Naive thymus-derived CD8-positive, alpha-beta T cell (primary cell): ENCODE results near the gene PCNT. TPM values are rescaled to one million over a fixed set of nuclear protein-coding genes. Genes with fewer than 3 reads are reported as not detected.

Experiments
- ATAC-seq, 2 donors: fragments of 150-1000 bp; cut with Tn5 transposase in 1 of 2; sonication (Bioruptor Pico), chemical (Tn5 transposase) in 1 of 2; 1 replicate in 1 of 2; 2 replicates in 1 of 2; pipeline ENCODE4 v1.10.0; 2021; ENCODE audit warnings: mild to moderate bottlenecking in 2 of 2, moderate library complexity in 2 of 2
- POLR2A ChIA-PET: fragments of 350-600 bp; sonication (Branson Sonifier 250); formaldehyde crosslinking; loops from one replicate; lab custom pipeline; 2021; ENCODE audit warnings: antibody characterized with exemption; lab: Charles Lee
- DNase-seq, 10 donors: peaks; one replicate each; pipeline versions ENCODE4 v3.0.0 to v3.0.0-alpha.2; 2020 to 2022
- H3K27ac Mint-ChIP-seq, 10 donors: one replicate each; pipeline ENCODE4 v1.8.0; 2020 to 2022; ENCODE audit warnings: mild to moderate bottlenecking in 10 of 10, mixed read lengths in 10 of 10, moderate library complexity in 4 of 10, inconsistent platforms in 1 of 10
- H3K27me3 Mint-ChIP-seq, 5 donors: one replicate each; pipeline ENCODE4 v1.8.0; 2021 to 2022; ENCODE audit warnings: mixed read lengths in 5 of 5
- H3K36me3 Mint-ChIP-seq, 3 donors: one replicate each; pipeline ENCODE4 v1.8.0; 2020 to 2022; ENCODE audit warnings: mixed read lengths in 3 of 3, mild to moderate bottlenecking in 2 of 3, inconsistent platforms in 1 of 3
- H3K4me1 Mint-ChIP-seq, 4 donors: one replicate each; pipeline ENCODE4 v1.8.0; 2021 to 2022; ENCODE audit warnings: mixed read lengths in 4 of 4
- H3K4me3 Mint-ChIP-seq, 10 donors: one replicate each; pipeline ENCODE4 v1.8.0; 2020 to 2022; ENCODE audit warnings: mild to moderate bottlenecking in 10 of 10, mixed read lengths in 10 of 10, moderate library complexity in 6 of 10, inconsistent platforms in 1 of 10
- H3K9me3 Mint-ChIP-seq, 9 donors: one replicate each; pipeline ENCODE4 v1.8.0; 2020 to 2022; ENCODE audit warnings: mixed read lengths in 9 of 9, mild to moderate bottlenecking in 3 of 9, inconsistent platforms in 1 of 9, moderate library complexity in 1 of 9
- polyA plus RNA-seq, 3 donors: library from polyadenylated mRNA; unstranded; fragments of 300-500 nt; fragmentation: Illumina TruSeq; gene quantifications; one replicate each; pipeline ENCODE4 v1.2.3, GENCODE V29; 2021
- total RNA-seq, 8 experiments: library from RNA in 2 of 8; stranded (reverse) in 2 of 8; gene quantifications; one replicate each; pipeline ENCODE4 v1.2.3 and lab custom pipeline; 2021 to 2026

PCNT gene
- total and polyA plus RNA-seq, 5 experiments from 2014 or later: 17.2 to 86.2 (median 37.4) TPM

GRCh38 chr21:46422636-46423241 is 98.8 kb downstream of the PCNT start:
- no peaks in the 10 kb centered on the region for H3K27me3 Mint-ChIP-seq

GRCh38 chr21:46423546-46424038 is 99.6 kb downstream of the PCNT start:
- no peaks in the 10 kb centered on the region for H3K27me3 Mint-ChIP-seq
- H3K9me3 Mint-ChIP-seq: no peaks in the 10 kb centered on the region
- peaks cover 13 to 46% (median 42%) of the 10 kb centered on the region in 4 donors for H3K4me1 Mint-ChIP-seq
- H3K4me3 Mint-ChIP-seq: peak overlapping the region; percentile 72 to 92 (median 88)
- POLR2A ChIA-PET: interaction anchor here (0.6 to 6.0 kb wide), 19 partner anchors 9 to 216 kb away, joined by 3 to 65 read pairs (median 4); partner anchors contain the start of genes DIP2A, MCM3AP and PRMT2
- peaks cover 0 to 25% (median 6%) of the 10 kb centered on the region in 3 donors for H3K36me3 Mint-ChIP-seq
- ATAC-seq: no peak
- H3K27ac Mint-ChIP-seq: peak overlapping the region; percentile 94 to 100 (median 99)
- no peak for DNase-seq

More at GRCh38 chr21:46422636-46423241, 98.8 kb downstream of the PCNT start:
- Mint-ChIP-seq H3K4me3 (peak overlapping the region in 8 of 10 donors; percentile 16 to 81 (median 48)), H3K4me1 (peaks cover 13 to 46% (median 42%) of the 10 kb centered on the region in 4 donors), H3K27ac (peak overlapping the region; percentile 74 to 95 (median 90)), H3K36me3 (peaks cover 0 to 31% (median 11%) of the 10 kb centered on the region in 3 donors), H3K9me3 (no peaks in the 10 kb centered on the region)
- ATAC-seq (no peak), DNase-seq (no peak)
- POLR2A ChIA-PET: interaction anchor here (0.8 to 6.0 kb wide), 6 partner anchors 9 to 217 kb away, joined by 3 to 65 read pairs (median 4); no protein-coding TSS in a partner anchor

GRCh38 chr21:46424039-46424591 is 100.2 kb downstream of the PCNT start:
- DNase-seq (peak in 8 of 10 donors; percentile 25 to 74 (median 50)), ATAC-seq (peak; percentile 27 to 54)
- Mint-ChIP-seq H3K36me3 (peaks cover 0 to 20% (median 6%) of the 10 kb centered on the region in 3 donors), H3K4me1 (peaks cover 13 to 46% (median 43%) of the 10 kb centered on the region in 4 donors), H3K27me3 (no peaks in the 10 kb centered on the region), H3K27ac (peak overlapping the region; percentile 94 to 100 (median 99)), H3K4me3 (peak overlapping the region; percentile 72 to 92 (median 88)), H3K9me3 (no peaks in the 10 kb centered on the region)
- POLR2A ChIA-PET: interaction anchor here (0.6 to 6.0 kb wide), 20 partner anchors 8 to 216 kb away, joined by 3 to 65 read pairs (median 4); partner anchors contain the start of genes DIP2A, MCM3AP and PRMT2

- H3K4me3 Mint-ChIP-seq: peak overlapping the region; percentile 72 to 92 (median 88)
- no peaks in the 10 kb centered on the region for H3K27me3 Mint-ChIP-seq
- H3K4me1 Mint-ChIP-seq: peaks cover 13 to 48% (median 43%) of the 10 kb centered on the region in 4 donors
- H3K9me3 Mint-ChIP-seq: no peaks in the 10 kb centered on the region
- DNase-seq (peak; percentile 35 to 82 (median 59)), ATAC-seq (peak; percentile 42 to 44)
- POLR2A ChIA-PET: interaction anchor here (0.6 to 6.0 kb wide), 18 partner anchors 8 to 215 kb away, joined by 3 to 65 read pairs (median 5); partner anchors contain the start of genes C21orf58, DIP2A, MCM3AP and PCNT
- peaks cover 0 to 15% (median 6%) of the 10 kb centered on the region in 3 donors for H3K36me3 Mint-ChIP-seq
- H3K27ac Mint-ChIP-seq: peak overlapping the region; percentile 94 to 100 (median 99)
Observed at GRCh38 chr21:46424621-46425020, 100.7 kb downstream of the PCNT start.

GRCh38 chr21:46425041-46425440 is 101.1 kb downstream of the PCNT start:
- H3K4me3 Mint-ChIP-seq: peak overlapping the region; percentile 72 to 92 (median 88)
- H3K27me3 Mint-ChIP-seq: no peaks in the 10 kb centered on the region
- peak in 1 of 10 donors; percentile 15 for DNase-seq
- H3K9me3 Mint-ChIP-seq: no peaks in the 10 kb centered on the region
- POLR2A ChIA-PET: interaction anchor here (0.9 to 6.0 kb wide), 18 partner anchors 11 to 215 kb away, joined by 3 to 65 read pairs (median 5); partner anchors contain the start of genes C21orf58, DIP2A, MCM3AP and PCNT
- H3K27ac Mint-ChIP-seq: peak overlapping the region; percentile 94 to 100 (median 99)
- peaks cover 0 to 17% (median 8%) of the 10 kb centered on the region in 3 donors for H3K36me3 Mint-ChIP-seq
- H3K4me1 Mint-ChIP-seq: peaks cover 13 to 51% (median 47%) of the 10 kb centered on the region in 4 donors
- ATAC-seq: peak in 1 of 2 donors; percentile 9

GRCh38 chr21:46425571-46425970 is 101.6 kb downstream of the PCNT start:
- no peaks in the 10 kb centered on the region for H3K27me3 Mint-ChIP-seq
- POLR2A ChIA-PET: interaction anchor here (0.6 to 6.0 kb wide), 19 partner anchors 10 to 326 kb away, joined by 3 to 65 read pairs (median 5); partner anchors contain the start of genes C21orf58, DIP2A, PCNT and PRMT2
- DNase-seq: peak; percentile 50 to 94 (median 86)
- H3K4me1 Mint-ChIP-seq: peaks cover 10 to 52% (median 47%) of the 10 kb centered on the region in 4 donors
- peak overlapping the region; percentile 94 to 100 (median 99) for H3K27ac Mint-ChIP-seq
- peak overlapping the region; percentile 72 to 92 (median 88) for H3K4me3 Mint-ChIP-seq
- H3K9me3 Mint-ChIP-seq: no peaks in the 10 kb centered on the region
- H3K36me3 Mint-ChIP-seq: peaks cover 0 to 16% (median 7%) of the 10 kb centered on the region in 3 donors
- peak; percentile 78 to 88 for ATAC-seq

GRCh38 chr21:46426313-46427046 is 102.5 kb downstream of the PCNT start:
- Mint-ChIP-seq H3K9me3 (no peaks in the 10 kb centered on the region), H3K4me3 (peak overlapping the region in 7 of 10 donors; percentile 22 to 91 (median 34)), H3K4me1 (peaks cover 12 to 54% (median 45%) of the 10 kb centered on the region in 4 donors), H3K36me3 (peaks cover 0 to 21% (median 7%) of the 10 kb centered on the region in 3 donors), H3K27me3 (no peaks in the 10 kb centered on the region), H3K27ac (peak overlapping the region in 9 of 10 donors; percentile 97 to 100 (median 99))
- POLR2A ChIA-PET: interaction anchor here (0.6 to 6.0 kb wide), 14 partner anchors 9 to 327 kb away, joined by 3 to 65 read pairs (median 5); partner anchors contain the start of genes DIP2A, PRMT2 and S100B
- DNase-seq: no peak
- no peak for ATAC-seq

GRCh38 chr21:46427516-46427915 is 103.6 kb downstream of the PCNT start:
- H3K36me3 Mint-ChIP-seq: peaks cover 0 to 26% (median 8%) of the 10 kb centered on the region in 3 donors
- POLR2A ChIA-PET: interaction anchor here (0.7 to 6.0 kb wide), 2 partner anchors 8 to 16 kb away, joined by 3 to 65 read pairs; no protein-coding TSS in a partner anchor
- DNase-seq (no peak), ATAC-seq (no peak)
- no peaks in the 10 kb centered on the region for H3K27me3 Mint-ChIP-seq
- peaks cover 16 to 61% (median 49%) of the 10 kb centered on the region in 4 donors for H3K4me1 Mint-ChIP-seq
- peak overlapping the region; percentile 67 to 100 (median 97) for H3K27ac Mint-ChIP-seq
- no peaks in the 10 kb centered on the region for H3K9me3 Mint-ChIP-seq
- H3K4me3 Mint-ChIP-seq: peak overlapping the region in 7 of 10 donors; percentile 31 to 81 (median 62)

GRCh38 chr21:46428286-46428685 is 104.3 kb downstream of the PCNT start:
- H3K36me3 Mint-ChIP-seq: peaks cover 0 to 32% (median 8%) of the 10 kb centered on the region in 3 donors
- H3K4me1 Mint-ChIP-seq: peaks cover 16 to 53% (median 43%) of the 10 kb centered on the region in 4 donors
- no peaks in the 10 kb centered on the region for H3K9me3 Mint-ChIP-seq
- peak overlapping the region in 5 of 10 donors; percentile 43 to 100 (median 97) for H3K27ac Mint-ChIP-seq
- ATAC-seq: no peak
- DNase-seq: no peak
- peak overlapping the region in 3 of 10 donors; percentile 6 to 29 (median 10) for H3K4me3 Mint-ChIP-seq
- POLR2A ChIA-PET: no interaction called here
- no peaks in the 10 kb centered on the region for H3K27me3 Mint-ChIP-seq

- ATAC-seq (no peak), DNase-seq (no peak)
- peak overlapping the region in 6 of 10 donors; percentile 33 to 86 (median 68) for H3K4me3 Mint-ChIP-seq
- no peaks in the 10 kb centered on the region for H3K9me3 Mint-ChIP-seq
- peak overlapping the region; percentile 19 to 95 (median 82) for H3K27ac Mint-ChIP-seq
- peaks cover 0 to 37% (median 8%) of the 10 kb centered on the region in 3 donors for H3K36me3 Mint-ChIP-seq
- no peaks in the 10 kb centered on the region for H3K27me3 Mint-ChIP-seq
- peaks cover 15 to 47% (median 38%) of the 10 kb centered on the region in 4 donors for H3K4me1 Mint-ChIP-seq
- POLR2A ChIA-PET: no interaction called here
Observed at GRCh38 chr21:46428987-46429710, 105.2 kb downstream of the PCNT start.
